Measurements from ENCODE around the gene TERF2IP.

DNA sequence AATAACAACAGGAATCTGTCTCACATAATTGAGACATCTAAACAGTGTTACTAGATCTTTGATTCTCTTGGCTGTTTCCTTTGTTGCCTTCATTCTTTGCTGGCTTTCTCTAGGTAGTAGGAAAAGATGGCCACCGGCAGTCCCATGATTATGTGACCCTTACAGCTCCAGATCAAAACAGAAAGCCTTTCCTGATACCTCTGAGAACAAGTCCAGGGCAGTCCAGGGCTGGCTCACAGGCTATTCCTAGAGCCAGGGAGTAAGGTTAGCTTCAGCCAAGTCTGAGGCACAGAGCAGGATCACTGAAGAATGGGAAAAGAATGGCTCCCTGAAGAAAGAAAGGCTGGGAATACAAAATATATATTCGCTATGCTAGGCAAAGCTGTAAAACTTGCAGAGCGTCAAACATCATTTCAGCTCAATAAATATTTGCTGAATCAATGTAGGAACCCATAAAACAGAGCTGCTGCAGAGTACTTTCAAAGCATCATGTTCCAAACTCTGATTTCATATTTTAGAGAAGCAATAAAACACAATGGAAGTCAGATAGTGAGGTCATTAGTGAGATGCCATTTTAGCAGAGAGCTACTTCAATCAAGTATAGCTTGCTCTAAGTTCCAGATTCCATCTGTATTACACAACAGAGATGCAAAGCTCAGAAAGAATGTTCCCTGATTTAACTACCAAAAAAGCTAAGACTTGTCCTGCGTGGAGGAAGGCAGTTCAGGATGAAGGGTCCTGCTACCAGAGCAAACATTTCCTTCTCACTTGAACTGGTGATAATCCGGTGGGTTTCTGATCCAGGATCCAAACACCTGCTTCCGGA, 47.9 kb upstream of the TERF2IP start:
- TF ChIP-seq POLR2A (IDR thresholded peaks at IDR 0.05), result no peak
- TF ChIP-seq CTCF (IDR thresholded peaks at IDR 0.05), result no peak
